Tibial nerve (tissue), 4 donors: ENCODE measurements around the gene DUSP9. TPM values are rescaled to one million over a fixed set of nuclear protein-coding genes. Genes with fewer than 3 reads are reported as not detected.
"Not testable (repeated sequence)": the region's sequence is repeated elsewhere in the genome, so short reads cannot be mapped to it uniquely, and the experiment has no call there.

Experiments used
- DNase-seq, 2 donors: peaks; one replicate each; pipeline ENCODE4 v3.0.0-alpha.2; 2019; ENCODE audit warnings: low spot score in 2 of 2
- H3K27ac ChIP-seq, 4 donors: fragments of 200-600 bp; sonication (generic) in 3 of 4; one replicate each; pipeline ENCODE4 v1.5.1; 2017 to 2019; ENCODE audit warnings: mild to moderate bottlenecking in 1 of 4
- H3K27me3 ChIP-seq, 2 donors: fragments of 200-600 bp; sonication (generic) in 1 of 2; one replicate each; pipeline versions ENCODE4 v1.5.1 to v1.6.0; 2017 to 2019
- H3K36me3 ChIP-seq, 3 donors: fragments of 200-600 bp; sonication (generic); one replicate each; pipeline ENCODE4 v1.5.1; 2018 to 2019
- H3K4me1 ChIP-seq, 4 donors: fragments of 200-600 bp; sonication (generic) in 3 of 4; one replicate each; pipeline ENCODE4 v1.5.1; 2017 to 2019
- H3K4me3 ChIP-seq, 4 donors: fragments of 200-600 bp; sonication (generic) in 3 of 4; one replicate each; pipeline ENCODE4 v1.5.1; 2017 to 2019; ENCODE audit warnings: mild to moderate bottlenecking in 1 of 4, moderate library complexity in 1 of 4
- H3K9me3 ChIP-seq, 4 donors: fragments of 200-600 bp; sonication (generic) in 3 of 4; one replicate each; pipeline ENCODE4 v1.5.1; 2017 to 2019
- CTCF ChIP-seq, 5 experiments: fragments of 200-600 bp in 3 of 5; fragments of 450-650 bp in 2 of 5; sonication (generic) in 3 of 5; IDR thresholded peaks; one replicate each; pipeline ENCODE4 v1.5.1; 2016 to 2019; ENCODE audit warnings: antibody characterized with exemption in 5 of 5, mild to moderate bottlenecking in 3 of 5, moderate library complexity in 2 of 5
- EP300 ChIP-seq, 2 donors: sonication (generic); formaldehyde crosslinking; IDR thresholded peaks; one replicate each; pipeline ENCODE4 v1.6.1; 2017; ENCODE audit warnings: antibody characterized with exemption in 2 of 2, mild to moderate bottlenecking in 1 of 2
- POLR2A ChIP-seq, 2 donors: fragments of 450-650 bp; IDR thresholded peaks; one replicate each; pipeline ENCODE4 v1.6.1; 2017; ENCODE audit warnings: antibody characterized with exemption in 2 of 2, mild to moderate bottlenecking in 2 of 2, moderate library complexity in 2 of 2
- WGBS, 2 donors: methylation state at CpG; one replicate each; pipeline ENCODE4 v1.1.5; 2018; 5-methylcytosine and 5-hydroxymethylcytosine counted together
- total RNA-seq, 4 donors: library from RNA; depleted of rRNA; stranded (reverse); fragments of >200 nt; gene quantifications; one replicate each; pipeline ENCODE4 v1.1.0, GENCODE V29; 2016

The DUSP9 gene
- total RNA-seq, 4 donors from 2014 or later, result not detected

GRCh38 chrX:153681175-153681574, 34.2 kb downstream of the DUSP9 start:
- 43 to 69% methylated on average over 4 to 12 of the region's 12 CpGs for WGBS, 2 donors
- no peaks in the 10 kb centered on the region for H3K9me3 ChIP-seq
- H3K27ac ChIP-seq, result no peak overlapping the region
- no peak for TF ChIP-seq POLR2A (IDR thresholded peaks at IDR 0.05)
- no peak for TF ChIP-seq EP300 (IDR thresholded peaks at IDR 0.05)
- H3K27me3 ChIP-seq, result no peaks in the 10 kb centered on the region
- no peak overlapping the region for H3K4me3 ChIP-seq
- H3K36me3 ChIP-seq, result no peaks in the 10 kb centered on the region
- H3K4me1 ChIP-seq, result no peaks in the 10 kb centered on the region
- DNase-seq, result no peak

- WGBS, 2 donors, result 94 to 97% methylated on average over 3 to 8 of the region's 8 CpGs
Observed at GRCh38 chrX:153683486-153683885, 36.5 kb downstream of the DUSP9 start.

DNA sequence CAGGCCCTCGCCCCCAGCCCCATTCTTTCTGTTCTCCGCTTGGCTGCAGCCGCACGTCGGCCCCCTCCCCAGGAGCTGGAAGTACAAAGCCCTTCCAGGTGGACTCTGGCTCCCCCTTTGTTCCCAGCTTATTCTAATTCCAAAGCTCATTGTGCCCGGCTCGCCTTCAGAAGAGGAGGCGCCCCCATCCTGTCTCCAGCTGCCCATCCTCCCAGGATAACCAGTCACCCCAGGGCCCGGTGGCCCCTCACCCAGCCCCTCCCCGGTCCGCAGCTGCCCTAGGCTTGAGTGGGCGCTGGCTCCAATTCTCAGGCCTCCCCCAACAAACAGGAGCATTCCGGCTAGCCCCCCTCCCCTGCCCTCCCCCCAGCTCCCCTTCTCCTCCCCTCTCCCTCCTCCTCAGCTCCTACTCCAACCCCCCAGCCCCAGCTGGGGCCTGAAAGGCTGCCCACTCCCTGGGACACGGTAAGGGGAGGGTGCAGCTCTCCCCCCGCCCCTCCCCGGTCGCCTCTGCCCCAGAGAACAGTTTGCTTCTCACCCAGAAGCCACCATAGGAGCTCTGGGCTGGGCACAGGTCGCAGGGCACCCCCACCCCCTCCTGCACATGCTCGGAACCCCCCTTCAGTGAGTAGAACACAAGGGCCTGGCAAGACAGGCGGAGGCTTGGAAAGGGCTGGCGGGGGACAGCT, 37.6 kb downstream of the DUSP9 start:
- H3K27me3 ChIP-seq, result no peaks in the 10 kb centered on the region
- no peaks in the 10 kb centered on the region for H3K36me3 ChIP-seq
- 33 to 61% methylated on average over 9 to 19 of the region's 21 CpGs for WGBS, 2 donors
- no peak for DNase-seq
- no peak for TF ChIP-seq CTCF (IDR thresholded peaks at IDR 0.05)
- TF ChIP-seq POLR2A (IDR thresholded peaks at IDR 0.05), result no peak
- no peak for TF ChIP-seq EP300 (IDR thresholded peaks at IDR 0.05)
- H3K4me1 ChIP-seq, result peaks cover 0 to 7% (median 0%) of the 10 kb centered on the region in 4 donors
- no peaks in the 10 kb centered on the region for H3K9me3 ChIP-seq
- no peak overlapping the region for H3K4me3 ChIP-seq
- H3K27ac ChIP-seq, result no peak overlapping the region

More at GRCh38 chrX:153683486-153683885, 36.5 kb downstream of the DUSP9 start:
- not testable (repeated sequence) for H3K4me3 ChIP-seq, H3K27ac ChIP-seq, H3K9me3 ChIP-seq, H3K4me1 ChIP-seq, DNase-seq, H3K27me3 ChIP-seq, H3K36me3 ChIP-seq

GRCh38 chrX:153685156-153685536, 38.1 kb downstream of the DUSP9 start:
- peaks cover 0 to 10% (median 0%) of the 10 kb centered on the region in 4 donors for H3K4me1 ChIP-seq
- H3K4me3 ChIP-seq, result no peak overlapping the region
- no peak for DNase-seq
- no peaks in the 10 kb centered on the region for H3K9me3 ChIP-seq
- 45 to 71% methylated on average over 6 to 17 of the region's 21 CpGs for WGBS, 2 donors
- no peaks in the 10 kb centered on the region for H3K36me3 ChIP-seq
- no peak overlapping the region for H3K27ac ChIP-seq
- TF ChIP-seq EP300 (IDR thresholded peaks at IDR 0.05) (no peak), POLR2A (IDR thresholded peaks at IDR 0.05) (no peak), CTCF (IDR thresholded peaks at IDR 0.05) (no peak)
- H3K27me3 ChIP-seq, result no peaks in the 10 kb centered on the region

- peaks cover 0 to 14% (median 0%) of the 10 kb centered on the region in 4 donors for H3K4me1 ChIP-seq
- TF ChIP-seq EP300 (IDR thresholded peaks at IDR 0.05) (no peak), CTCF (IDR thresholded peaks at IDR 0.05) (no peak), POLR2A (IDR thresholded peaks at IDR 0.05) (no peak)
- no peaks in the 10 kb centered on the region for H3K36me3 ChIP-seq
- no peak overlapping the region for H3K27ac ChIP-seq
- H3K4me3 ChIP-seq, result no peak overlapping the region
- H3K27me3 ChIP-seq, result no peaks in the 10 kb centered on the region
- 61 to 75% methylated on average over 16 to 24 of the region's 24 CpGs for WGBS, 2 donors
- H3K9me3 ChIP-seq, result no peaks in the 10 kb centered on the region
- DNase-seq, result no peak
Observed at GRCh38 chrX:153685751-153686696, 39.0 kb downstream of the DUSP9 start.

GRCh38 chrX:153686711-153687110, 39.7 kb downstream of the DUSP9 start:
- H3K4me3 ChIP-seq, result no peak overlapping the region
- H3K27ac ChIP-seq, result peak overlapping the region in 1 of 4 donors; percentile 75
- no peak for TF ChIP-seq POLR2A (IDR thresholded peaks at IDR 0.05)
- TF ChIP-seq EP300 (IDR thresholded peaks at IDR 0.05), result no peak
- no peak for TF ChIP-seq CTCF (IDR thresholded peaks at IDR 0.05)

More at GRCh38 chrX:153686711-153687110, 39.7 kb downstream of the DUSP9 start:
- H3K9me3 ChIP-seq, result no peaks in the 10 kb centered on the region
- WGBS, 2 donors, result 40 to 73% methylated on average over 3 to 9 of the region's 9 CpGs
- H3K36me3 ChIP-seq, result no peaks in the 10 kb centered on the region
- H3K27me3 ChIP-seq, result no peaks in the 10 kb centered on the region
- peaks cover 0 to 14% (median 0%) of the 10 kb centered on the region in 4 donors for H3K4me1 ChIP-seq
- no peak for DNase-seq
